Rectal smooth muscle tissue (tissue), 1 donor: ENCODE data around the gene GREB1.

ENCODE experiments used
- H3K27ac ChIP-seq: one replicate; pipeline ENCODE4 v1.7.0; 2013; ENCODE audit warnings: low read depth, low read length, inconsistent platforms
- H3K27me3 ChIP-seq: one replicate; pipeline ENCODE4 v1.7.0; 2013; ENCODE audit warnings: low read length; ENCODE audit not compliant: control insufficient read depth, insufficient read depth
- H3K36me3 ChIP-seq: one replicate; pipeline ENCODE4 v1.7.0; 2013; ENCODE audit warnings: low read length; ENCODE audit not compliant: control insufficient read depth, insufficient read depth
- H3K4me1 ChIP-seq: one replicate; pipeline ENCODE4 v1.7.0; 2013; ENCODE audit warnings: low read length; ENCODE audit not compliant: control insufficient read depth, insufficient read depth
- H3K4me3 ChIP-seq: one replicate; pipeline ENCODE4 v1.7.0; 2013; ENCODE audit warnings: low read length
- H3K9ac ChIP-seq: one replicate; pipeline ENCODE4 v1.7.0; 2013; ENCODE audit warnings: low read length

GREB1 gene

DNA sequence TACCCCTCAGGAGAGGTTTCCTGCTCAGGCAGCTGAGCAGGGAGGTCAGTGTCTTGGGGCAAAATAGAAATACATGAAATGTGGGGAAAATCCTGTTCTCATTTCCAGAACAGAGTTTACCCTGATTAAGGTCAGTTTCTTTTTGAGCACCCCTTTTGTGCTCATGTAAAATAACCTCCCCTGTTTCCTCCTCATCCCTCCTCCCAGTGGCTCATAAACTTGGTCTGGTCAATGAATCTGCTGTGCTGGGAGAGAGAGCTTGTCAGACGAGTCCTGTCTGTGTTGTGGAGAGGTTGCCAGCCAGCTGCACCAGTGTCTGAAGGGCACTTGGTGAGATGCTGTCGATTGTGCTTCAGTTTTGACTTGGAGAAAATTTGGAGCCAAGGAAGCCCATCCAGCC, 87.6 kb downstream of the GREB1 start:
- Histone ChIP-seq H3K4me1 (no peaks in the 10 kb centered on the region), H3K27ac (no peak overlapping the region), H3K27me3 (no peaks in the 10 kb centered on the region), H3K4me3 (no peak overlapping the region), H3K9ac (no peak overlapping the region), H3K36me3 (no peaks in the 10 kb centered on the region)

DNA sequence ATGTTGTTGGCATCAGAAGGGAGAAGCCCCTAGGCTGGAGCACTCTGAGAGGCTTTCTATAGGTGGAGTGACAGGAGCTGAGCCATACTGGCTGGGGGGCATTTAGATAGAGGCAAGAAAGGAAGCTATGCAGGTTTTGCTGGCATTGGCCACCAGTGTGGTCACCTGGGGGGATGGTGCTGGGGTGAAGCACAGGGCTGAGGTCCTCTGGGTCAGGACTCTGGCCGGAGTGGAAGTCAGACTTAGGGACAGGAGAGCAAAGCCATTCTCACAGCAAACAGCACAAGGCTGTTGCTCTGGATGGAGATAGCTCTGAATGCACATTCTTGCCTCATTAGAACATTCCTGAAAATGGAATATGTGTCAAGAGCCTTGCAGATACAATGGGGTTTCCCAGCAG, 88.8 kb downstream of the GREB1 start:
- H3K4me1 ChIP-seq: no peaks in the 10 kb centered on the region

DNA sequence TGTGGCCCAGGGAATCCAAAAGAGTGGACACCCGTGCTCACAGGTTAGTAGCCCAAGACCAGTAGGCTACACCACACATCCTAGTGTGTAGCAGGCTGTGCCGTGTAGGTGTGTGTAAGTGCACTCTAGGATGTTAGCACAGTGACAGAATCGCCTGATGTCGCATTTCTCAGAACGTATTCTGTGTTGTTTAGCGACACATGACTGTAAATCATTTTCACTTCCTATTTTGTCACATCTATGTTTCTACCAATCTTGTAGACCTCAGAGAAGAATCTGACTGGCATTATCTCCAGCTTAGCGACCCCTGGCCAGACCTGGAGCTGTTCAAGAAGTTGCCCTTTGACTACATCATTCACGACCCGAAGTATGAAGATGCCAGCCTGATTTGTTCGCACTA, 91.0 kb downstream of the GREB1 start:
- H3K4me3 ChIP-seq: no peak overlapping the region
- H3K9ac ChIP-seq: no peak overlapping the region

More for the DNA sequence above, 88.8 kb downstream of the GREB1 start:
- Histone ChIP-seq H3K27ac (no peak overlapping the region), H3K27me3 (no peaks in the 10 kb centered on the region), H3K9ac (no peak overlapping the region), H3K36me3 (no peaks in the 10 kb centered on the region), H3K4me3 (no peak overlapping the region)

DNA sequence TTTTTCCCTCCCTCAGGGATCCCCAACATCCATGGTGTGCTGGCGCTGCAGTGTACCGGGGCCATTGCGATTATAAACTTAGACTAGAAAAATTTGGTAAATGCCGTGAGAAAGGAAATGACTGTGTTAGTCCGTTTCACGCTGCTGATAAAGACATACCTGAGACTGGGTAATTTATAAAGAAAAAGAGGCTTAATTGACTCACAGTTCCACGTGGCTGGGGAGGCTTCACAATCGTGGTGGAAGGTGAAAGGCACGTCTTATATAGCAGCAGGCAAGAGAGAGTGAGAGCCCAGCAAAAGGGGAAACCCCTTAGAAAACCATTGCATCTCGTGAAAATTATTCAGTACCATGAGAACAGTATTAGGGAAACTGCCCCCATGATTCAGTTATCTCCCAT, 91.8 kb downstream of the GREB1 start:
- no peak overlapping the region for H3K27ac ChIP-seq
- H3K27me3 ChIP-seq: no peaks in the 10 kb centered on the region
- no peaks in the 10 kb centered on the region for H3K4me1 ChIP-seq
- no peak overlapping the region for H3K9ac ChIP-seq
- H3K36me3 ChIP-seq: no peaks in the 10 kb centered on the region
- H3K4me3 ChIP-seq: no peak overlapping the region

More for the DNA sequence above, 91.0 kb downstream of the GREB1 start:
- no peaks in the 10 kb centered on the region for H3K27me3 ChIP-seq
- H3K36me3 ChIP-seq: no peaks in the 10 kb centered on the region
- no peaks in the 10 kb centered on the region for H3K4me1 ChIP-seq
- no peak overlapping the region for H3K27ac ChIP-seq

DNA sequence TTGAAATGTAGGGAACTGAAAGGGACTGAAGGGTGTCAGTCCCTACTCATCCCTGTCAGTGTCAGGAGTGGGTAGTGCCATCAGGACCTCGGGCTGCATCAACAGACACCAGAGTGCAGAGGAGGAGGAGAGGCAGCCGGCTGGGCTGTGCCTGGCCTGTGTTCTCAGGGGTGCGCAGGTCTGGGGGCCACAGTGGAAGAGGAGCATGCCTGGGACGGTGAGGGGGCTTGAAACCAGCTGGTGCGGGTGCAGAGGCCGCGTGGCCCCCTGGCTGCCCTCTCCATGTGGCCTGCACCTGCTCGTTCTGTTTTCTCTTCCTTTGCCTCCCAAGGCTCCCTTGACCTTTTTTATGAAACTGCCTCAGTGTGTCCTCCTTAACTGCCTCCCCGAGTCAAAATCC, 94.8 kb downstream of the GREB1 start:
- H3K4me3 ChIP-seq: no peak overlapping the region
- no peaks in the 10 kb centered on the region for H3K4me1 ChIP-seq
- H3K27ac ChIP-seq: no peak overlapping the region
- no peaks in the 10 kb centered on the region for H3K36me3 ChIP-seq
- no peaks in the 10 kb centered on the region for H3K27me3 ChIP-seq
- H3K9ac ChIP-seq: no peak overlapping the region

DNA sequence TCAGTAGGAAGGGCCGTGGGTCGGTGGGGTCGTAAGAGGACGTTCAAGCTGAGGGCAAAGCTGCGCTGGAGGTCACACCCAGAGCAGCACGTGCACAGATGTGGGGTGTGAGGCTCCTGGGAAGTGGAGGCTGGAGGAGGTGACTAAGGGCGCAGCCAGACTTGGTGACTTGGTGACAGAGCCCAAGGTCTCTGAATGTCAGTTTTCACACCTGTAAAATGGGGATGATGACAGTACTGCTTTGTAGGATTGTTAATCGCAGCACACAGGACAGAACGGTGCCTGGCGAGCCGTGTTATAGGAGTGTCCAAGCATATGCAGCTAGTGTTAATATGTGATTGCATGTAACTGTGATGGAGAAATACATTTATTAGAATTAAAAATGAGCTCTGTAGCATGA, 95.4 kb downstream of the GREB1 start:
- no peaks in the 10 kb centered on the region for H3K4me1 ChIP-seq
- no peak overlapping the region for H3K4me3 ChIP-seq
- no peaks in the 10 kb centered on the region for H3K36me3 ChIP-seq
- H3K27me3 ChIP-seq: no peaks in the 10 kb centered on the region
- no peak overlapping the region for H3K9ac ChIP-seq
- no peak overlapping the region for H3K27ac ChIP-seq

DNA sequence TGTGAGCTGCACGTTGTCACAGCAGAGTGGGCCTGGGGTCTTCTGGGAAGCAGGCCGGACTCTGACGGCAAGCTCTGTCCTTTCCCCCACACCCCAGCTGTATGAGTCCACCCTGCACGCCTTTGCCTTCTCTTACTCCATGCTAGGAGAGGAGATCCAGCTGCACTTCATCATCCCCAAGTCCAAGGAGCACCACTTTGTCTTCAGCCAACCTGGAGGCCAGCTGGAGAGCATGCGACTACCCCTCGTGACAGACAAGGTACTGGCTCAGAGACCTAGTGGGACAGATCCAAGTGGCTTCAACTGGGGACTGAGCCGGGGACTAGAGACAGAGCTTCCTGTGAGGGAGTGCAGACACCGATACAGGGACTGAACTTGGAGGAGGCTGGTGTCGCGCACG, 96.0 kb downstream of the GREB1 start:
- H3K4me3 ChIP-seq: no peak overlapping the region
- no peak overlapping the region for H3K27ac ChIP-seq
- no peaks in the 10 kb centered on the region for H3K36me3 ChIP-seq
- no peaks in the 10 kb centered on the region for H3K27me3 ChIP-seq
- no peak overlapping the region for H3K9ac ChIP-seq
- no peaks in the 10 kb centered on the region for H3K4me1 ChIP-seq

DNA sequence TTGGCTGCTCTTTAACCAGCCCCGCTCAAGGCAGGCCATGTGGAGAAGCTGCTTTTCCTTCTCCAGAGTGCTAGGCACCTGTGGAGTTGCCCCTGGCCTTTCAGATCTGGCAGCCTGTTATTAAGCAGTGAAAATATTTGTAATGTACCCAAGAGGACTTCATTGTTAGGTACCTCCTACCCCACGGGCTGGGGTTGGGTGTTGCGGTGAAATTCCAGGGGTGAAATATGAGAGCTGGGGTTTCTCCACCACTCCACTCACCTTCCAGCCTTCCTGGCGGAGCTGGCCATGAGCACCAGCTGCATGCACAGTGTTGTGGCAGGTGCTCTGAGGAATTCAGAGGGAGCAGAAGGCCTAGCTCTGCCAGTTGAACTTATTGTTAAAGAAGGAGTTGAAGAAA, 97.0 kb downstream of the GREB1 start:
- no peaks in the 10 kb centered on the region for H3K4me1 ChIP-seq
- H3K36me3 ChIP-seq: no peaks in the 10 kb centered on the region
- H3K27ac ChIP-seq: no peak overlapping the region
- no peak overlapping the region for H3K4me3 ChIP-seq
- H3K27me3 ChIP-seq: no peaks in the 10 kb centered on the region
- no peak overlapping the region for H3K9ac ChIP-seq

DNA sequence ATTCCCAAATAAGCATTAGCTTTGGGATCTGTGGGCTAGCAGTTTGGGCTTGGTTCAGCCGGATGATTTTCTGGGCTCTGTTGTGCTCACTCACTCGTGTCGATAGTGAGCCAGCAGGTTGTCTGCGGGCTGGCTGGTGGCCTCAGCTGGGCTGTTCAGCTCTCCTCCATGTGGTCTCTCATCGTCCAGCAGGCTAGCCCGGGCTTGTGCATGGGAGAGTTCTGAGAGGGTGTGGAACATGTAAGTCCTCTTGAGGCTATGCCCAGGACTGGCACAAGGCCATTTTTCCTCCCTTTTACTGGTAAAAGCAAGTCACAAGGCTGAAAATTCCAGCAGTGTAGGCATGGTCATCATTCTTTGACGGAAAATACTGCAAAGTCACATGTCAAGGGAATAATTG, 97.6 kb downstream of the GREB1 start:
- Histone ChIP-seq H3K4me1 (no peaks in the 10 kb centered on the region), H3K36me3 (no peaks in the 10 kb centered on the region), H3K27me3 (no peaks in the 10 kb centered on the region), H3K4me3 (no peak overlapping the region), H3K27ac (no peak overlapping the region), H3K9ac (no peak overlapping the region)

DNA sequence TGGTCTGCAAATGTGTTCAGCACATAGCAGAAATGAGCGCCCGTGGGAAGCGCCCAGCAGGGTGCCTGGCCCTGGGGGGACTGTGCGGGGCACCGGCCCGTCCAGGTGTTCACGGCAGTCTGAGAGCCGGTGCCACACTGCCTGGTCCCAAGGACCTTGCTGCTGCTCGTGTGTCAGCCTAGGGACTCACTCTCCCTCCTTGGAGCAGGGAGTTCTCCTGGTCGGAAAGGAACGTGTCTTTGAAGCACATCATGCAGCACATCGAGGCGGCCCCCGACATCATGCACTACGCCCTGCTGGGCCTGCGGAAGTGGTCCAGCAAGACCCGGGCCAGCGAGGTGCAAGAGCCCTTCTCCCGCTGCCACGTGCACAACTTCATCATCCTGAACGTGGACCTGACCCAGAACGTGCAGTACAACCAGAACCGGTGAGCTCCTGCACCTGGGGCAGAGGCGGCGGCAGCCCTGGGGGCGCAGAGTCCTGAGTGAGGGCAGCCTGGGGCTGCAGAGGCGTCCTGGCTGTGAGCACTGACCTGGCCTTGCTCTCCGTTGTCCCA, 100.2 kb downstream of the GREB1 start:
- Histone ChIP-seq H3K36me3 (no peaks in the 10 kb centered on the region), H3K4me3 (no peak overlapping the region), H3K9ac (no peak overlapping the region), H3K27me3 (no peaks in the 10 kb centered on the region), H3K27ac (no peak overlapping the region), H3K4me1 (no peaks in the 10 kb centered on the region)

DNA sequence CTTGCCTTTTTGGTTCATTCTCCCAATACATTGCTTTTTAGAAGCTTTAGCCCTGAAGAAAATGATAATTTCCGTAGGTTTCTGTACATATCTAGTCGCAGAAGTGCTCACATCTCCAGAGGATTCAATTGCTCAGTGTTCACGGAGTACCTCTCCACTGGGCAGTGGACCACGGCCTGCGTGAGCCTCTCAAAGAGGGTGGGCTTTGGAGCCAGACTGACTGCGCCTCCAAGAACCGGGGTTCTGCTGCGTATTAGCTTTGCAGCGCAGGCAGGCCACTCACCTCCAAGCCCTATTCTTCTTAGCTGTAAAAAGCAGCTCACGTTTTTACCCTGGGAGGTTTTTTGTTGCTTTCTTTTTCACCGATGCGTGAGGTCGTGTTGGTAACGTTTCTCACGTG, 100.7 kb downstream of the GREB1 start:
- no peak overlapping the region for H3K9ac ChIP-seq
- H3K4me1 ChIP-seq: no peaks in the 10 kb centered on the region
- no peaks in the 10 kb centered on the region for H3K36me3 ChIP-seq
- H3K27ac ChIP-seq: no peak overlapping the region
- H3K27me3 ChIP-seq: no peaks in the 10 kb centered on the region
- H3K4me3 ChIP-seq: no peak overlapping the region

DNA sequence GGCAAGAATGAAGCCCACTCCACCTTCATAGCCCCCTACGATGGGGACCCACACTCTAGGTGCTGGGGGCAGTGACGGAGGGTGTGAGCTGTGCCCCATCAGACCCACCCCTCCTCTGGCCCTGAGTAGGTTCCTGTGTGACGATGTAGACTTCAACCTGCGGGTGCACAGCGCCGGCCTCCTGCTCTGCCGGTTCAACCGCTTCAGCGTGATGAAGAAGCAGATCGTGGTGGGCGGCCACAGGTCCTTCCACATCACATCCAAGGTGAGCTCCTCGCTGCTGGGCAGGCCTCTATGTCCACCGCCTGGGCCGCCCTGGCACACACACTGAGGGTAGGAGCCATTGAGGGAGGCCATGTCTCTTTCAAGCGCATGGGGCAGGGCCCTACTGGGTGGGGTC, 101.3 kb downstream of the GREB1 start:
- H3K4me1 ChIP-seq: no peaks in the 10 kb centered on the region
- H3K27ac ChIP-seq: no peak overlapping the region
- H3K9ac ChIP-seq: no peak overlapping the region
- H3K27me3 ChIP-seq: no peaks in the 10 kb centered on the region
- no peak overlapping the region for H3K4me3 ChIP-seq
- no peaks in the 10 kb centered on the region for H3K36me3 ChIP-seq

DNA sequence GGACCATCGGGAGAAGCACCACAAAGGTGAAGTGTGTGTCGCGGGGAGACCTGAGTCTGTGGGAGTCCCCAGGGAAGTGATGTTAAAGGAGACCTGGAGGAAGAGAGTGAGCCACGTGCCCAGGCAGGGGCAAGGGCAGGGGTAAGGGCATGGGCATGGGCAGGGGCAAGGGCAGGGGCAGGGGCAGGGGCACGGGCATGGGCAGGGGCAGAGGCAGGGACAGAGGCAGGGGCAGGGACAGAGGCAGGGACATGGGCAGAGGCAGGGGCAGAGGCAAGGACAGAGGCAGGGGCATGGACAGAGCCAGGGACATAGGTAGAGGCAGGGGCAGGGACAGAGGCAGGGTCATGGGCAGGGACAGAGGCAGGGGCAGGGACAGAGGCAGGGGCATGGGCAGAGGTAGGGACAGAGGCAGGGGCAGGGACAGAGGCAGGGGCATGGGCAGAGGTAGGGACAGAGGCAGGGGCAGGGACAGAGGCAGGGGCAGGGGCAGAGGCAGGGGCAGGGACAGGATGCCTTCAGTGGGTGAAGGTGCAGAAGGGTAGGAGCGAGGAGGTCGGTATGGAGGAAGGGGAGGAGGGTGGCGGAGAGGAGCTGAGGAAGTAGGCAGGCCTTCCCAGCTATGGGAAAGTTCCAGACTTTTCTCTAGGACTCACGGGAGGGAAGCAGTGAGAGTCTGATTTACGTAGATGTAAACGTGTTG, 102.9 kb downstream of the GREB1 start:
- no peak overlapping the region for H3K4me3 ChIP-seq
- no peak overlapping the region for H3K9ac ChIP-seq
- no peaks in the 10 kb centered on the region for H3K27me3 ChIP-seq
- H3K27ac ChIP-seq: no peak overlapping the region
- H3K4me1 ChIP-seq: no peaks in the 10 kb centered on the region
- H3K36me3 ChIP-seq: no peaks in the 10 kb centered on the region
